ENCODE data around the gene EIF1AD.
"Not testable (repeated sequence)": the region's sequence is repeated elsewhere in the genome, so short reads cannot be mapped to it uniquely, and the experiment has no call there.

EIF1AD gene

DNA sequence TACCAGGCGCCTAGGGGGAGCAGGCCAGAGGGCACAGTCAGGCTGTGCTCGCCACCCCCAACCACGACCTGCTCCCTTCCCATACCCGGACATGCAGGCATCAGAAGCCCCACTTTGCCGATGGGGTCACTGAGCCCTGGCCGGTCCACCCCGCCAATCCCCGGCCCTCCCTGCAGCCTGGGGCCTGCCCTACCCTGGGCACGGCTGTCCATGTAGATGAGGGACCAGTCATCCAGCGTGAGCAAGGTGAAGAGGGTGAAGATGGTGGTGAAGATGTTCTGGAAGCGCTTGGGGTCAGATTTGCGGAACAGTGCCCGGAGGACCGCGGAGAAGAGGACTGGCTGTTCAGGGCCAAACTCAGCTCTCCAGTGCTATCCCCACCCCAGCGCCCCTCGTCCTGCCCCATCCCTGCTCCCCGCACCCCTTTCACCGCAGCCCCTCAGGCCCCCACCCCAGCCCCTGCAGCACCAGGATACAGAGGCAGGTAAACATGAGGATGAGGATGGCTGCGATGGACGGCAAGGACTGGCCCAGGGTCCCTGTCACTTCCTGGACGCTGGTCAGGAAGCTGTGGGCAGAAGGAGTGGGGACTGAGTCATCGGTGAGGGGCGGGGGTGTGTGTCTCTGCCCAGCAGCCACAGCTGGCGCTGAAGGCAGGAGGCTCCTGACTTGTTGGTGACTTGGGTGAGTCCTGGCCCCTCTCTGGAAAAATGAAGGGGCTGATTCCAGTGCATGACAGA is 18.8 kb upstream of the EIF1AD start:
- DNase-seq: no peak

DNA sequence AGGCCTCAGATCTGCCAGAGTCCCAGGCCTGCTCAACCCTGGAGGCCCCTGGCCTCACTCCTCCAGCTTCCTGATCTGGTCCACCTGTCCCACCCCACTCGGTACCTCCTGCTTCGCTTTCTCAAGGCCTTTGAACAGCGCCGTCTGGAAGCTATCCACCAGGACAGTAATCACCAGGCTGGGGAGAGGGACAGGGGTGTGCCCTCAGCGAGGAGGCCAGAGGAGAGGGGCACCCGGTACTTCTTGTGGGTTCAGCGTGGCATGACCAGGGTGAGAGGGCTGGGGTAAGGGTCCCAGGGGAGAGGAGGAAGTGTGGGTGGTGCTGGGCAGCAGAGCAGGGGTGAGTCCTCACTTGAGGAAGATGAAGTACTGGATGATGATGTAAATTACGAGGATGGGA is 18.3 kb upstream of the EIF1AD start:
- DNase-seq: no peak

DNA sequence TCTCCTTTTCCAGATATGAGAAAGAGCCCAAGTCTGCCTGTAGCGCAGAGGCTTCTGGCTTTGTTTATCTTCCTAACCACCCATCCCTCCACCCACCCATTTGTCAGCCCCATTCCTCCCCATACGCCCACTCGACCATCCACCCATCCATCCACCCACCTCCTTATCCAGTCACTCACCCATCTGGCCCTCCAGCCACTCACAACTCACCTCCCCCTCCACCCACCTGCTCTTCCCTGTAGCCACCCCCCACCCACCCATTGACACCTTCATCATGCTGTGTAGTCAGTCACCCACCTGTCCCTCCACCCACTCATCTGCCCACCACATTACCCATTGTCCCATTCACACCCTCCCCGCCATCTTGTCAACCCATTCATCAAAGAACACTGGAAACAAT is 15.4 kb upstream of the EIF1AD start:
- DNase-seq: no peak

GRCh38 chr11:66016793-66017177 is 14.8 kb upstream of the EIF1AD start:
- no peak for DNase-seq

DNA sequence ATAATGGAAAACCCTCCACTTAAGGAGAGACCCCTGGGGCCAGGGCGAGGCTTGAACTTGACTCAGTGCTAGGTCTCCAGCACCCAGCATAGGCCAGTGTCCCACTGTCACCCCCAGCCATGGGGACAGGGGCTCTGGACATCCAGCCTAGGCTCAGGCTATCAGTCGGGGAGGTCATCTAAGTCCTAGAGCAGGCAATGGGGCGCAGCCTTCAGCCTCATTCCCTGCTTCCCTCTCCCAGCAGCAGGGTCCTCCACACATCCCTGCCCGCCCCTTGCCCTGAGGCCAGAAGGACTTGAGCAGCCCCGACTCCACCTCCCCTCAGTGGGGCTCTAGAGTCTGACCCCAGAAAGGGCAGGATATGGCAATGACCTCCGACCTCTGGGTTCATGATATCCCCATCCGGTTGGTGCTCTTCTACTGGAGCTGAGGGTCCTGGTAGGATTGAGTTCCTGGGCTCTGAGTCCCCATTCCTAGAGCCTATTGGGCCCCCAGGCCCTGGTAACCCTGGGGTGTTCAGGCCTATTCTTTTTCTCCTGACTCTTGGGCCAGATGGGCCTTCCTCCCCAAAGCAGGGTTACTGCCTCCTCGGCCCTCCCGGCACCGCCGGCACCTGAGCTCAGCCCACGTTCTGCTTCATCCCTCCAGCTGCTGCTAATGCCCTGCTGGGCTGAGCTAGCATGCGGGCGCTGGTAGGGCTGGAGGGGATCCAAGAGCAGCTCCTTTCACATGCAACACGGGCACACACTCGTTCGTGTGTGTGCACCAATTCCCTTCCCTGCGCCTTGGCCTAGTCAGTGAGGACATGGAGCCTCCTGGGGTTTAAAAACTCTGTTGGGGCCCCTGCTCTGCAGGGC is 14.2 kb upstream of the EIF1AD start:
- DNase-seq: no peak

DNA sequence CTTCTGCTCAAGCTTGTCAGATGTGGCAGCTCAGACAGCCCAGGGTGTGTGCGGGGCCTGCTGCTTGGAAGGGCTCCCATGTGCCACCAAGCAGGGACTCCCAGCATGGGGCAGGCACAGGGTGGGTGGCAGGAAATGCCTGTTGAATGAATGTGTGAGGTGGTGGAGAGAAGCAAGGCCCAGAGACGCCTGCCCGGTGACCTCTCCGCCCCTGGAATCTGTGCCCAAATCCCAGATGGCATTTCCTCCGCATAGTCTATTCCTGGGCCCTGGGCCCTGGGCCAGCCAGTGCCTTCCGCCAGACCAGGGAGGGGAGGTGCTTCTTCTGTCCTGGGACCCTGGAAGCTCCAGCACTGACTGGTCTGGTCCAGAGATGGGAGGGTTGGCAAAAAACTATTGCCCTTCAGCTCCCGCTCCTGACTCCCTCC is 13.5 kb upstream of the EIF1AD start:
- no peak for DNase-seq

DNA sequence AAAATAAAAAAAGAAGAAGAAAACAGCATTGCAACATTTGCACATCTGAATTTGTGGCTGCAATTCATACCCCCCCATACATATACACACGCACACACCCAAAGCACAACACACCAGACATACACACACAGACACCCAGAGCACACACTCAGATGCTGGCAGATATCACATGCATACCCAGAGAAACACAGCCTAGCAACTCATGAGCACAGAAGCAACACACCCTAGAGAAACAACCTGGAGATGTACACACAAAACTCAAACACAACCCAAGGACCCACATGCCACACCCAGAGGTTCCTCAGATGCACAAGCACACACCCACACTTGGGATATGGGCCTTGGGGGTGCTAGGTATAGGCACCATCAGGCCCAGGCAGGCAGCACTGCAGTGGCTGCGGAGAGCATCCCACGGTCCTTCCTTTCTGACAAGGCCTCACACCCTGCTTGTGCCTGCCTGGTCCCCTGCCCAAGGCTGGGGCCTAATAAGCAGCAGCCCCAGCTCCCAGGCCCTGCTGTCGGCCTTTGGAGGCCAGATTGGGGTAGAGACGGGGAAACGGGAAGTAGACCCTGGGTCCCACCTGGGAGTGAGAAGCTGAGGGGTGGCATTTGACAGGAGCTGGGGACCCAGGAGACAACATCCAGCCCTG is 13.0 kb upstream of the EIF1AD start:
- no peak for DNase-seq

DNA sequence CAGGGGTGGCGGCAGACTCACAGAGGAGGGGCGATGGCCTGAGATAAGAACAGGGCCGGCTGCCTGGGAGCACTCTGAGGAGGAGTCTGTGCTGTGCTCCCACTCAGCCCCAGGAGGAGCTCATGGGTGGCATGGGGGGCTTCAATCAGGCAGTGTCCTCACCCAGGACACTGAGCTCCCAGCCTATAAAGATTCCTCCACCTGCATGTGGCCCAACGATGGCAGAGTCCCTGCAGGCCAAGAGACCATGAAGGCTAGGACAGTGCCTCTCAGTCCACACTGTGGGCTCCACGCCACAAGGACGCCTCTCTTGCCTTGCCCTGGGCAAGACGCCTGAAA is 11.8 kb upstream of the EIF1AD start:
- no peak for DNase-seq

GRCh38 chr11:66012946-66013761 is 11.2 kb upstream of the EIF1AD start:
- no peak for DNase-seq

DNA sequence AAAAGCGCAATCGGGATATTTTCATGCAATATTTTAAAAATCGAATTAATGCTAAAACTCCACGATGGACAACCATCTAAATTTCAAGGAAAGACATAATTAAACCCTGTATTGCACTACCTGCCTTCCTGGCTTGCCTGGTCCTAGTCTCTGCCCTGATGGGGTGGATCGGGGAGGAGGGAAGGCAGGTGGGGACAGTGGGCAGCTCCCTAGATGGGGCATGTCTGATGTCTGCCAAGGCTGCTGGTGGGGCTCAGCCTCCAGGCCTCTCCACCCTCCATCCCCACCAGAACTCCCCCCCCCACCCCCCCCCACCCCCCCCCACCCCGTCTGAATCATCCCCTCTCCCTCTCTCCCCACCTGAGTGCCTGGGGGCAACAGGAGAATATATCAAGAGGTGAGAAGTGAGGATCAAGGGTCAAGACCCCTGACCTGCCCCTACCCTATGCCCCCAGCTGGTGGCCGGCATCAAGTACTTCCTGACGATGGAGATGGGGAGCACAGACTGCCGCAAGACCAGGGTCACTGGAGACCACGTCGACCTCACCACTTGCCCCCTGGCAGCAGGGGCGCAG is 10.5 kb upstream of the EIF1AD start:
- no peak for DNase-seq

DNA sequence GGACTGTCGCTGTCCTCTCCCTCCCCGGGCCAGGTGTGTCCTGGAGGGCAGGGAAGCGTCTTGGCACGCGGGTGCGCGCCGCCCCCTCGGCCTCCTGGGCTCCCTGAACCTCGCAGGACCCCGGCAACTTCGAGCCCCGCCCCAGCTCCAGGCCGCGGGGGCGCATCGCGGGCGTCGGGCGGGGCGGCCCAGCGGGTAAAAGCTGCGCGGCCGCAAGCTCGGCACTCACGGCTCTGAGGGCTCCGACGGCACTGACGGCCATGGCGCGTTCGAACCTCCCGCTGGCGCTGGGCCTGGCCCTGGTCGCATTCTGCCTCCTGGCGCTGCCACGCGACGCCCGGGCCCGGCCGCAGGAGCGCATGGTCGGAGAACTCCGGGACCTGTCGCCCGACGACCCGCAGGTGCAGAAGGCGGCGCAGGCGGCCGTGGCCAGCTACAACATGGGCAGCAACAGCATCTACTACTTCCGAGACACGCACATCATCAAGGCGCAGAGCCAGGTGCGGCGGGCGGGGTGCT is 9.9 kb upstream of the EIF1AD start, which contains the start of gene CST6:
Gene CST6, plus strand, starts transcription at position 224 of the 519 bp plus-strand sequence. Its CDS starts 37 bp downstream, at position 261.
- no peak for DNase-seq

DNA sequence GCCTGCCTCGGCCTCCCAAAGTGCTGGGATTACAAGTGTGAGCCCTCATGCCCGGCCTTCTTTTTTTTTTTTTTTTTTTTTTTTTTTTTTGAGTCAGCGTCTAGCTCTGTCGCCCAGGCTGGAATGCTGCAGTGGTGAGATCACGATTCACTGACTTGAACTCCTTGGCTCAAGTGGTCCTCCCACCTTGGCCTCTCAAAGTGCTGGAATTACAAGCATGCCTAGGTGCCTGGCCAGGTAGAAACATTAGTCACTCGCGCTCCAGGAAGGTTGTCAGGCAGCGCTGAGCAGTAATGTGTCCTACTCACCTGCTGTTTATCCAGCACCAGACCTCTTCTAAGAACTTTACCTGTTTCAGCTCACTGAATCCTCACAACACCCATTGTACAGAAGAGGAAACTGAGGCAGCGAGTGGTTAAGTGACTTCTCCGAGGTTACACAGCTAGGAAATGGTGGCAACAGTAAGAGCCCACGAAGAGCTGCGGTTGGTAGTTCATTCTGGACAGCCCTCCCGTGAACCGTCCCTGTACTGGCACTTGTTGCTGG is 9.4 kb upstream of the EIF1AD start:
- DNase-seq: no peak

- not testable (repeated sequence) for DNase-seq
These were observed 8.1 kb upstream of the EIF1AD start for GRCh38 chr11:66010036-66010435.

DNA sequence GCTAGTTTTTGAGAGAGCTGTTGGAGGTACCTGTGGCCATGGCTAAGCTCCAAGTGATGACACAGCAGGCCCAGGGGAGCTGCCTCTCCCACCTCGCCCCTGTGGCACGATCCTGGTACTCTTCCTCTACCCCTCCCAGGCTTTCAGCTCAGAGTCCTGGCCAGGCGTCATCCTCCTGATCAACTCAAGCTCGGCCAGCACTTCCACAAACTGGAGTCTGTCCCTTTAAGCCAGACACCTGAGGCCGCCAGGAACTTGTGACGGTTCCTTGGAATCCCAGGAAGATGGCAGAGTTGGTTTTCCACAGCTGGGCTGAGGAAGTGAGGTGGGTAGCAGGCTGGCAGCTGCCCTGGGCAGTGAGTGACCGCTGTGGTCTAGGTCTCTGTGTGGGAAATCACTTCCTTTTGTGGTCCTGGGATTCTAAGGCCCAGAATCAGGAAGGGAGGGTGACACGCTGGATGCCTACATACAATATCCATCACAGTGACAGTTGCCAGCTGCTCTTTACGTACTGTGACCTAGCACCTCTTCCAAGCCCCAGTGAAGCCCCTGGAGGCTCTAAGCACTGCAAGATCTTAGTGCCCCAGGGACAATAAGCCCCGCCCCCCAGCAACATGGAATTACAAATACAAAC is 6.6 kb upstream of the EIF1AD start:
- DNase-seq: no peak

DNA sequence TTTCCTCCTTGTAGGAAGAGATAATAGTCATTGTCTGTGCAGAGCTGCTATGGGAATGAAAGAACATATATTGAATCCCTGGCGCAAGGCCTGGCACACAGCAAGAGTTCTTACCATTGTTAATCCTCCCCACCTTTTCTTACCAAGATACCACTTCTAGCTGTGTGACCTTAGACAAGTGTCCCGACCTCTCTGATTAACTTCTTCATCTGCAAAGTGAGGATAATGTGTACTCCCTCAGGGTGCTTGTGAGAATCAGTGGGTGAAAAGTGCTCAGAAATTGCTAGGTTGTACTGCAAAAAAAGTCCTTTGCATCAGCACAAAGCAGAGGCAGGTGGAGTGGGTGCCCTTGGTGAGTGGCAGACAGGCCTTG is 6.1 kb upstream of the EIF1AD start:
- DNase-seq: no peak

DNA sequence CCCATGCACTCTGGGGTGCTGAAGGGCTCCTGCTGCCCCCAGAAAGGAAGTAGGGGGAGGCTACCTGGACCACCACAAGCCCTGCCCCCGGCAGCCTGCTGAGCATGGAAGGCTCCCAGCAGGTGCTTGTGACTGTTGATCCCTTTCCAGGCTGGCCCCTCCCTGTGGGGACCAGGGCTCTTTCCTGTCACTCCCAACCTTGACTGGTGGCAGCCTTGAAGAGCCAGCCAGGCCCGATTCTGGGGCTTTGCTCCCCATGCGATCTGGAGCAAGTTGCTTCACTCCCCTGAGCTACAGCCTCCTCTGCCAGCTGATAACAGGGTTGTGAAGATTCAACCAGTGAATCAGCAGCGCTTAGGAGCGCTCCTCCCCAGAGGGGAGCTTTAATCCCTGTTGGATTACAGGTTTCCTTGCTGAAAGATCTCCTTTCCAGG is 5.3 kb upstream of the EIF1AD start:
- DNase-seq: no peak

GRCh38 chr11:66006891-66007176 is 4.9 kb upstream of the EIF1AD start:
- DNase-seq: no peak

DNA sequence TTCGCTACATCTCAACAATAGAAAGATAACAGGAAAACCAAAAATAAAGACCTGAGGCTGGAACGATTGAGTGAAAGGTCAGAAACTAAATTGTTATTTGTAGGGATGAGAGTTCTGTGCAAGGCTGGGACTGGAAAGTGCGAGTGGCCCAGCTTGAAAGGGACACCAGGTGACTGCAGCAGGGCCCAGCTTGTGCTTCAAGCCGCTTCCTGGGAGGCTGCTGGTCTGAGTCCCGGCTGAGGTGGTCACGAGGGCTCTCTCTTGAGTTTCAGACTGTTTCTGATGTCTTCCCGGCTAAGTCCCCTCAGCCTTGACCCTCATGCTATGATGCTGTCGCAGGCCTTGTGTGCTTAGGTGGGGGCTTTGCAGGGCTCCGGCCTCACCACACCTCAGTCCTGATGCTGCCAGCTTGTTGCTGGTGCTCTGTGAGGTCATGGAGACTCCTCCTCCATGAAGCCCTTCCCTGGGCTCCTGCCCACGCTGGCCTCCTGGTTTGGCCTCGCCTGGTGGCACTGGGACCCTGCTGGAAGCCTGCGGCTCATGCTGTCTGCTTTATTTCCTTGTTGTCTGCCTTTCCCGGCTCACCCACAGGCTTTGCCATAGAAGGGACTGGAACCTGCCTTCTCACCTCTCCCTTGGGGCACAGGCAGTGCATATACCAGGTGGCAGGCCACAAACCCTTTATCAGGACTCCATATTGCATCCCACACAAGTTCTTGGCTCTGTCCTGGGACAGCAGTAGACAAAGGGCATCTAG is 4.4 kb upstream of the EIF1AD start:
- no peak for DNase-seq

DNA sequence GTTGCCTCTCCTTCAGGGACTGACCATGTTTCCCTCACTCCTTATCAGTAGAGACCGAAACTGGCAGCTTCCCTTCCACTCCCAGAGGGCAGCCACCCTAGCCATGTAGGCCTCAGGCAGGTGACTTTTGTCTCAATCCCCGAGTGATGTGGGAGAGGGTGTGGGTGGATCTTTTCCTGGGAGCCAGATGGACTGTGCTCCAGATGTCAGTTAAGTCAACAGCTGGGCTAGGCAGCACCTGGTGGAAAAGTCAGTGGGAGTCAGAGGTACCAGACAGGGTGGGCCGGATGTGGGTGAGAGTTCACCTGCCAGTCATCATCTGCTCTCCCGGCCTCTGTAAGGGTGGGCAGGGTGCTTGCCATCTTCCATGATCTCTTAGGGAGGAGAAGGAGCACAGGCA is 2.2 kb upstream of the EIF1AD start:
- no peak for DNase-seq

DNA sequence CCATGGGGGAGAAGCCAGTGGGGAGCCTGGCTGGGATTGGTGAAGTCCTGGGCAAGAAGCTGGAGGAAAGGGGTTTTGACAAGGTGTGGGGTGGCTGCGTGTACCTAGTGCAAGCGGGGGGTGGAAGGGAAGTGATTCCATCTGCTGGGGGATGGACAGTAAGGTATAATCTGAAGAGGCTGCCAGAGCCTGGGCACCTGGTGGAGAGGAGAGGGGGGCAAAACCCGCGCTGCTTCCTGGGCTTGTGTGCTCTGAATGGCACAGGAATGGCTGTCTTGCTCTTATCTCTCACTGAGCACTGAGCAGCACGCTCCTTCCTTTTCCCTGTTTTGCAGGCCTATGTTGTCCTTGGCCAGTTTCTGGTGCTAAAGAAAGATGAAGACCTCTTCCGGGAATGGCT is 1.3 kb upstream of the EIF1AD start:
- DNase-seq: no peak

DNA sequence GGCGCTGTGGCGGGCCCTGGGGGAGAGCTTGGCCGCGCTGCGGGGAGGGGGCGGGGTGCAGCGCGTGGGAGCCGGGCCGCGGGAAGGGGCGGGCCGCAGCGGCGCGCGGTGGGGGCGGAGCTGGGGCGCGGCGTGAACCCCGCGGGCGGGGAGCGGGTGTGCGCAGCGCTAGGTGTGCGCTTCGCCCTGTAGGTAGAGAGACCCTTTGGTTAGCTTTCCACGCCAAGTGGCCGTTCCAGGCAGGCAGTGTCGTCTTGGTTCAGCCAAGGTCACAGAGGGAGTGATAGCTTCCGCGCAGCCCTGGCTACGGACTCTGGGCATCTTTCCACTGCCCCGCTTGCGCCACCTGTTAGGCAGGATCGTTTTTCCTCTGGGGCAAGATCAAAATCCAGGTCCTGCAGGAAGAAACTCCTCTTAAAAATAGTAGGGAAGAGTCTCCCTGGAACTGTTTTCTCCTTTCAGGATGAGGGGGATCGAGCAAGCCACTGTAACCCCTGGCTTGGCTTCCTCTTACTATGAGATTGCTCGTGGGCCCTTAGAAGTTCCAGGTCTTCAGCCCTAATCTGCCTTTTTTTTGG is 780 bp upstream of the EIF1AD start:
- no peak for DNase-seq
